Measurements from ENCODE around the gene LRRC45.

Gene LRRC45

DNA sequence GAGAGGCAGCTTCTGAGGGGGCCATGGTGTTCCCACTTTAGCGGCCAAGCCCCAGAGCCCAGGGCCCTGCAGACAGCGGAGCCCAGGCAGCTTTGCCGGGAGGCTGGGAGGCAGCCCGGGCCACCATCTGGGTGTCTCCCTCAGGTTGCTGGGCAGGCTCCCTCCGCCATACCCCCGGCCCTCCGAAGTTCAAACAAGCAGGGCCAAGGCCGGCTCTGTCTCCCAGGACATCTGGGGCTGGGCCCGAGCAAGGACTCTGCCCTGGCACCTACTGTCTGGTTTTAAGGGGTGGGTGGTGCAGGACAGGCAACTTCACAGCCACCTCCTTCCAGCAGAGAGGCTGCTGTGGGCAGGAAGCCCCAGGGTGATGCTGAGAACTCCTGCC is 39.9 kb downstream of the LRRC45 start:
- H3K4me3 ChIP-seq (ENCODE audit: low read depth, low read length), result no peak overlapping the region
- in situ Hi-C loops (cut with HindIII; ENCODE audit: low sequenced_read_pairs), result no loop called here
- TF ChIP-seq, protein P1, sequence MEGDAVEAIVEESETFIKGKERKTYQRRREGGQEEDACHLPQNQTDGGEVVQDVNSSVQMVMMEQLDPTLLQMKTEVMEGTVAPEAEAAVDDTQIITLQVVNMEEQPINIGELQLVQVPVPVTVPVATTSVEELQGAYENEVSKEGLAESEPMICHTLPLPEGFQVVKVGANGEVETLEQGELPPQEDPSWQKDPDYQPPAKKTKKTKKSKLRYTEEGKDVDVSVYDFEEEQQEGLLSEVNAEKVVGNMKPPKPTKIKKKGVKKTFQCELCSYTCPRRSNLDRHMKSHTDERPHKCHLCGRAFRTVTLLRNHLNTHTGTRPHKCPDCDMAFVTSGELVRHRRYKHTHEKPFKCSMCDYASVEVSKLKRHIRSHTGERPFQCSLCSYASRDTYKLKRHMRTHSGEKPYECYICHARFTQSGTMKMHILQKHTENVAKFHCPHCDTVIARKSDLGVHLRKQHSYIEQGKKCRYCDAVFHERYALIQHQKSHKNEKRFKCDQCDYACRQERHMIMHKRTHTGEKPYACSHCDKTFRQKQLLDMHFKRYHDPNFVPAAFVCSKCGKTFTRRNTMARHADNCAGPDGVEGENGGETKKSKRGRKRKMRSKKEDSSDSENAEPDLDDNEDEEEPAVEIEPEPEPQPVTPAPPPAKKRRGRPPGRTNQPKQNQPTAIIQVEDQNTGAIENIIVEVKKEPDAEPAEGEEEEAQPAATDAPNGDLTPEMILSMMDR (IDR thresholded peaks at IDR 0.05; ENCODE audit: low read depth, low read length), result no peak
- DNase-seq (ENCODE audit: low read depth, low spot score), result no peak

DNA sequence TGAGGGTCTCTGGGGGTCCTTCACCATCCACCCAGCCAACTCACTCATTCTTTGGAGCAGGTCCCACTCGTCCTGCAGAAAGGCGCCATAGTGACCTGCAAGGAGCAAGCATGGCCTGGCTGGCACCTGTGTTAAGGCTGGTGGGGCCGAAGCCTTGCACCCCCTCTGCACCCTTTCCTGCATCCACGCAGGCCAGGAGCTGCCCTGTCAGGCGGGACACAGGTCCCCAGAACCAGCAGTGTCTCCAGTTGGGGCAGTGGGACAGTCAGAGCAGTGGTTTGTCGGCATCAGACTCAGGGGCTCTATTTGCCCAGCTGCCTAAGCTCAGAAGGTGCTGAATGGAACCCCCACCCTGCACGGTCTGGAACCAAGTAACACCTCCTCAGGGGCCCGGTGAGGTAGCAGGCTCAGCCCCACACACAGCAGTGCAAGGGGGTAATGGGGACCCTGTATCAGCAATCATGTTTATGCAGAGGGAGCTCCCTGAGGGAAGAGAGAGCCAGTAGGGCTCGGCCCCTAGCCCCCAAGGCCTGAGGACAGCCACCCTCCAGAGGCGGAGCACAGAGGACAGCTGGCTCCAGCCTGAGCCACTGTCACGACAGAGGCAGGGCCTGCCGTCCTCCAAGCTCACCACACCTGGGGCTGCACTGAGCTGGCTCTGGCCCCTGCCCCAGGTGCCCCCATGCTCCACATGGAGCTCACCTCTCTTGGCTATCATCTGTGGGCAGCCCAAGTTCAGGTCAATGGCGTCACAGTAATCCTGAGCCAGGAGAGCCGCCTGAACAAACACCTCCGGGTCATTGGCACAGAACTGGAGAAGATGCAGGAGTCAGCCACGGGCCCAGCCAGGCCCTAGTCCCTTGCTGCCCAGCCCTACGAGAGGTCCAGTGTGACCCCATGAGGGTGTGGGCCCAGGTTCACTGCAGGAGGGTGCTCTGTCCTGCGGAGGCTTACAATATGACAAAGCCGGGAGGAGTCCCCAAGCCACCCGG is 40.6 kb downstream of the LRRC45 start:
- no peak for DNase-seq (ENCODE audit: low read depth, low spot score)
- TF ChIP-seq, protein P1 (IDR thresholded peaks at IDR 0.05; ENCODE audit: low read depth, low read length), result no peak
- no peak overlapping the region for H3K4me3 ChIP-seq (ENCODE audit: low read depth, low read length)
- in situ Hi-C loops (cut with HindIII; ENCODE audit: low sequenced_read_pairs), result no loop called here

DNA sequence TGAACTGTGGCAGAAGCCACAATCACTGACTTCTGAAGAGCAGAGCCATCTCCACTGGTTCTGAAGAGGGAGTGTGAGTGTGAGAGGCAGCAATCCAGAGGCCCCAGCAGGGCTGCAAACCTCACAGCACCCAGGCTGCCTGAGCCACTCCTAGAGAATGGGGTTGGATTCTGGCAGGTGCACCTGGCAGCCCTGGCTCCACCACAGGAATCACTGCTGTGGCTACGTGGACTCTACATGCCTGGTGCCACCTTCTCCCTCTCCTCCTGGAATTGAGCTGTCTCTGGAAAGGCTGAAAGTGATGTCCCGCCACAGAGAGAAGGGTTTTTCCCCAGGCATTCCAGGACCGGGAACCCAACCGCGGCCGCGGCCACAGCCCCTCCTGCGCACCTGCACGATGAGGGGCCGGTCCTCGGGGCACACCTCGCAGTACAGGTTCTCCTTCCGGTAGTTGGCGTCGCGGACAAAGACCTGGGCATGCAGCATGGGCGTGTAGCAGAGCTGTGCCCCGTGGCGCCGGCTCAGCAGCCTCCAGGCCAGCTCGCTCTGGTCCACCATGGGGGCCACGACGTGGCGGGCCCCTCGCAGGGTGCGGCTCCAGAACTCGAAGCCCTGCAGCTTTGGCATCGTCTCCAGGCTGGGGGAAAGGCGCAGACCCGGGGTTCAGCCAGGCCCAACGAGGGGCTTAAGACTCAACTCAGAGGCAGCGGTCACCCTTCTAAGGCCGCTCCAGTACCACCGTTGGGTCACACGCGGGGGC is 41.5 kb downstream of the LRRC45 start:
- TF ChIP-seq, protein P1 (IDR thresholded peaks at IDR 0.05; ENCODE audit: low read depth, low read length), result no peak
- DNase-seq (ENCODE audit: low read depth, low spot score), result no peak
- in situ Hi-C loops (cut with HindIII; ENCODE audit: low sequenced_read_pairs), result no loop called here

DNA sequence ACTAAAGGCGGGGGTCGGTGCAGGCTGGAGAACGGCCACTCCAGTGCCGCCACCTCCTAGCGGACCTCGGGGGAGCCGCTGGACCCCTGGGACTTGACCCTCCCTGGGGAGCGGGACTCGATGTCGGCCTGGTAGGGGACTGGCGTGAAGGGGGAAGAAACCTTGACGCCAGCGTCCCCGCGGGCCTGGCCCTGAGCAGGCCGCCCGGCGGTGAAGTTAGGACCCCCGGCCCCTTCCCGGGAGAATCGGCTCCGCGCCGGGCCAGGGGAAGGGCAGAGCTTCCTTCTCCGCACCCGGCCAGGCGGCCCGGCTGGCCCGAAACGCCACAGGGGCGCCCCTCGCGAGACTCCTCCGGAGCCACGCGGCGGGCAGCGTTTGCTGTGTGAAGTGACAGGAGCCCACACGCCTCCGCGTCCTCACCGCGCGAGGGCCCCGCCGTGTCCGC is 42.1 kb downstream of the LRRC45 start:
- in situ Hi-C loops (cut with HindIII; ENCODE audit: low sequenced_read_pairs), result no loop called here
- TF ChIP-seq, protein P1 (IDR thresholded peaks at IDR 0.05; ENCODE audit: low read depth, low read length), result no peak
- peak; percentile 17 for DNase-seq (ENCODE audit: low read depth, low spot score)
- peak overlapping the region; percentile 70 for H3K4me3 ChIP-seq (ENCODE audit: low read depth, low read length)

More for the DNA sequence above, 41.5 kb downstream of the LRRC45 start:
- peak overlapping the region; percentile 70 for H3K4me3 ChIP-seq (ENCODE audit: low read depth, low read length)

DNA sequence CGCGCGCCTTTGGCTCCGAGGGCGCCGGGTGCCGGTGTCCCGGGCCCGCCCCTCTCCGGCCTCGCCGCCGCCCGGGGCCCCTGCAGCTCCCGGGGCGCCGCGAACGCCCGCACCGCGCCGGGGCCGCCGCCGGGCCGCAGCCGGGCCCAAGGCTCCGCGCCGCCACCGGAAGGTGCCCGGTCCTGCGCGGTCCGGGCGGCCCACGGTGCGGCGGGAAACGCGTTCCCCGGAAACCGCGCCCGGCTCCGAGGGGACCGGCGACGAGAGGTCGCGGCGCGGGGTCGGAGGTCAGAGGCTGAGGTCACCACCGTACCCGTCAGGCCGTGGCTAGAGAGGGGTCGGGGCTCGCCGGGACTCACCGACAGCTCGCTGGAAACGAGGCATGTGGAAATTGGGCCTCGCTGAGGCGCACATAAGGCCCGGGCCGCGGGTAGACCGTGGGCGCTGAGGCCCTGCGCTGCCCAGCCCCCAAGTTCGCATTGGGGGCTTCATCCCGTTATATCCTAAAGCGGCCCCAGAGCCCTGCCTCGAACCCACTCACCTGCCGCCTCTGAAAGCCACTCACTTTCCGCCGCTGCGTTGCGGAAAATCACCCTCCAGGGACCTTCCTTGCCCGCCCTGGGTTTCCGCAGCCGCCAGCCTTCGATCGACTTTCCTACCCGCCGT is 42.7 kb downstream of the LRRC45 start, which contains the start of gene DUS1L:
TSS of gene DUS1L (minus strand) at position 167 of the 666 bp plus-strand sequence. CDS start 745 bp downstream, outside the sequence.
- H3K4me3 ChIP-seq (ENCODE audit: low read depth, low read length), result peak within 1 kb of the TSS; percentile 70
- TF ChIP-seq, protein P1 (IDR thresholded peaks at IDR 0.05; ENCODE audit: low read depth, low read length), result no peak
- in situ Hi-C loops (cut with HindIII; ENCODE audit: low sequenced_read_pairs), result no loop called here
- peak; percentile 45 for DNase-seq (ENCODE audit: low read depth, low spot score)

DNA sequence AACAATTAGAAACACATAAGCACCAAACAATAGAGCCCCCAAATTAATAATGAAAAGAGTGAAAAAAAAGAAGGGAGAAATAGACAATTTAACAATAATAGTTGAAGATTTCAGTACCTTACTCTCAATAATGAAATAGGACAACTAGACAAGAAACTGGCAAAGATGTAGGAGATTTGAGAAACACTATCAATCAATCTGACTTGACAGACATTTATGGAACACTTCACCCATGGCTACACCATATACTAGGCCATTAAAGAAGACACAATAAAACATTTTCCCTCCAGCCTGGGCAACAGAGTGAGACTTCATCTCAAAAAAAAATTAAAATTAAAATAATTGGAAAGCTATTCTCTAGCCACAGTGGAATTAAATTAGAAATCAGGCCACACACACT is 47.5 kb downstream of the LRRC45 start:
- in situ Hi-C loops (cut with HindIII; ENCODE audit: low sequenced_read_pairs), result no loop called here
- no peak for DNase-seq (ENCODE audit: low read depth, low spot score)
- no peak overlapping the region for H3K4me3 ChIP-seq (ENCODE audit: low read depth, low read length)
- TF ChIP-seq, protein P1 (IDR thresholded peaks at IDR 0.05; ENCODE audit: low read depth, low read length), result no peak
